HepG2 (cell line): ENCODE data around the gene SECTM1. TPM values are rescaled to one million over a fixed set of nuclear protein-coding genes. Genes with fewer than 3 reads are reported as not detected.

Source experiments
- ARHGAP35 ChIP-seq: sonication (generic); formaldehyde crosslinking; IDR thresholded peaks from 2 replicates; pipeline ENCODE4 v1.9.0; 2022; ENCODE audit warnings: mild to moderate bottlenecking, inconsistent platforms, moderate library complexity, missing genetic modification reagents, borderline replicate concordance
- GATAD1 ChIP-seq: IDR thresholded peaks from 2 replicates; pipeline ENCODE4 v1.6.1; 2016; ENCODE audit warnings: missing genetic modification reagents, missing compliant biosample characterization
- MED8 ChIP-seq: sonication (generic); formaldehyde crosslinking; IDR thresholded peaks from 2 replicates; pipeline ENCODE4 v1.8.1; 2023; ENCODE audit warnings: mild to moderate bottlenecking, missing genetic modification reagents; ENCODE audit not compliant: insufficient replicate concordance
- MTF1 ChIP-seq: sonication (generic); formaldehyde crosslinking; IDR thresholded peaks from 2 replicates; pipeline ENCODE4 v1.5.0; 2020; ENCODE audit warnings: missing genetic modification reagents
- MYC ChIP-seq: sonication (generic); formaldehyde crosslinking; IDR thresholded peaks from 2 replicates; pipeline ENCODE4 v1.9.0; 2021; ENCODE audit warnings: missing genetic modification reagents, borderline replicate concordance
- PHF21A ChIP-seq: sonication (generic); formaldehyde crosslinking; IDR thresholded peaks from 2 replicates; pipeline ENCODE4 v1.5.0; 2020; ENCODE audit warnings: mild to moderate bottlenecking, missing genetic modification reagents
- RCOR2 ChIP-seq: IDR thresholded peaks from 2 replicates; pipeline ENCODE4 v1.6.1; 2016; ENCODE audit warnings: missing biosample characterization, missing genetic modification reagents
- SATB2 ChIP-seq: sonication (generic); formaldehyde crosslinking; IDR thresholded peaks from 2 replicates; pipeline ENCODE4 v1.5.0; 2020; ENCODE audit warnings: missing genetic modification reagents
- SMAD9 ChIP-seq: sonication (generic); formaldehyde crosslinking; IDR thresholded peaks from 2 replicates; pipeline ENCODE4 v1.5.1; 2020; ENCODE audit warnings: mild to moderate bottlenecking, missing genetic modification reagents
- TEAD2 ChIP-seq: sonication (generic); formaldehyde crosslinking; IDR thresholded peaks from 2 replicates; pipeline ENCODE4 v1.9.0; 2021; ENCODE audit warnings: missing genetic modification reagents
- ZSCAN9 ChIP-seq: IDR thresholded peaks from 2 replicates; pipeline ENCODE4 v1.6.1; 2016; ENCODE audit warnings: borderline replicate concordance
- polyA plus RNA-seq, 8 experiments: library from polyadenylated mRNA; depleted of rRNA in 3 of 8; stranded (reverse) in 7 of 8; unstranded in 1 of 8; fragments of >200 nt; fragmentation: Illumina TruSeq in 4 of 8; extraction: Trizol in 4 of 8; gene quantifications; 2 replicates each; pipeline versions ENCODE4 v1.2.1 to v1.2.3, GENCODE V29; 2011 to 2016; ENCODE audit warnings: low read depth in 4 of 8, missing spikeins in 1 of 8, mixed read lengths in 1 of 8; ENCODE audit not compliant: insufficient read depth in 1 of 8
- total RNA-seq, 5 experiments: library from RNA; depleted of rRNA; stranded (reverse); fragments of >200 nt; fragmentation: Illumina TruSeq; extraction: Trizol; gene quantifications; 2 replicates each; pipeline ENCODE4 v1.2.3, GENCODE V29; 2016; ENCODE audit warnings: low read depth in 1 of 5
- TF ChIP-seq, protein P1 (sequence below), 2 experiments: sonication (generic) in 1 of 2; formaldehyde crosslinking in 1 of 2; IDR thresholded peaks; 2 replicates each; pipeline versions ENCODE4 v1.6.1 to v1.9.0; 2014 to 2022; ENCODE audit warnings: antibody characterized with exemption in 1 of 2, borderline replicate concordance in 1 of 2, inconsistent platforms in 1 of 2, low read depth in 1 of 2, missing genetic modification reagents in 1 of 2
- TF ChIP-seq, protein P2 (sequence below): sonication (generic); formaldehyde crosslinking; IDR thresholded peaks from 2 replicates; pipeline ENCODE4 v1.9.0; 2022; ENCODE audit warnings: missing genetic modification reagents, mild to moderate bottlenecking, borderline replicate concordance
- TF ChIP-seq, protein P3 (sequence below): sonication (generic); formaldehyde crosslinking; IDR thresholded peaks from 2 replicates; pipeline ENCODE4 v1.9.0; 2021; ENCODE audit warnings: missing genetic modification reagents, borderline replicate concordance
- TF ChIP-seq, protein P4 (sequence below): sonication (generic); formaldehyde crosslinking; IDR thresholded peaks from 2 replicates; pipeline ENCODE4 v1.8.1; 2023; ENCODE audit warnings: mild to moderate bottlenecking, missing genetic modification reagents, borderline replicate concordance
- TF ChIP-seq, protein P5 (sequence below), 2 experiments: fragments of 450-650 bp in 1 of 2; sonication (generic) in 1 of 2; formaldehyde crosslinking; IDR thresholded peaks; 2 replicates each; pipeline versions ENCODE4 v1.5.0 to v1.8.0; 2020 to 2022; ENCODE audit warnings: mild to moderate bottlenecking in 1 of 2, missing genetic modification reagents in 1 of 2

SECTM1 gene
- total and polyA plus RNA-seq, 2 of the 13 experiments (the other 11 are each of a cell fraction or from before 2014, with no cell fraction given): 3.5 to 5.3 TPM

DNA sequence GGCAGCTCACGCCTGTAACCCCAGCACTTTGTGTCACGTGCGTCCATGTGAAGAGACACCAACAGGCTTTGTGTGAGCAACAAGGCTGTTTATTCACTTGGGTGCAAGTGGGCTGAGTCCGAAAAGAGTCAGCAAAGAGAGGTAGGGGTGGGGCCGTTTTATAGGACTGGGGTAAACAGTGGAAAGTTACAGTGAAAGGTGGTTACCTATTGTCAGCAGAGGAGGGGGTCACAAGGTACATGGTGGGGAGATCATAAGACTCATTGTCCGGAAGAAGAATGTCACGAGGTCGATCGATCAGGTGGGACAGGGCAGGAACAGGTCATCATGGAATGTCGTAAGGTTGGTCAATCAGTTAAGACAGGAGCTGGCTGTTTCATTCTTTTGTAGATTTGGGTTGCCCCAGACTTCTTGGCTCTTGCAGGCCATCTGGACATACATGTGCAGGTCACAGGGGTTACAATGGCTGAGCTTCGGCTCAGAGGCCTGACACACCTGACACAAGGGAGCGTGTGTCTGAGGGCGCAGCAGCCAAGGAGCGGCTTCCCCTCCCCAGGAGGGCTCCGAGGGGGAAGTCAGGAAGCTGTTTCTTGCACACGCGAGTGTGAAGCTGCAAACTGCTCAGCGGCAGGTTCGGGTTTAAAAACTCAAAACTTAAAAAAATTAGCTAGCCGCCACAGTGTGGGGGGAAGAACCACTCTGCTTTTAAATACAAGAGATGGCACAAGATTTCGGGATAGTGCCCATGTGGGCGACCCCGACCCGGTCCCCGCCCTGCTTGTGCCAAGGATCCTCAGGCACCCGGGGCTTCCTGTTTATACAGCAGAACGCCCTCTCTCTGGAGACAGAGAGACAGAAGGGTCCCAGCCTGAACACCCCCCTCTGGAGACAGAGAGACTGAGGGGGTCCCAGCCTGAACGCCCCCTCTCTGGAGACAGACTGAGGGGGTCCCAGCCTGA, 13.1 kb upstream of the SECTM1 start (continued):
- TF ChIP-seq, protein P1, sequence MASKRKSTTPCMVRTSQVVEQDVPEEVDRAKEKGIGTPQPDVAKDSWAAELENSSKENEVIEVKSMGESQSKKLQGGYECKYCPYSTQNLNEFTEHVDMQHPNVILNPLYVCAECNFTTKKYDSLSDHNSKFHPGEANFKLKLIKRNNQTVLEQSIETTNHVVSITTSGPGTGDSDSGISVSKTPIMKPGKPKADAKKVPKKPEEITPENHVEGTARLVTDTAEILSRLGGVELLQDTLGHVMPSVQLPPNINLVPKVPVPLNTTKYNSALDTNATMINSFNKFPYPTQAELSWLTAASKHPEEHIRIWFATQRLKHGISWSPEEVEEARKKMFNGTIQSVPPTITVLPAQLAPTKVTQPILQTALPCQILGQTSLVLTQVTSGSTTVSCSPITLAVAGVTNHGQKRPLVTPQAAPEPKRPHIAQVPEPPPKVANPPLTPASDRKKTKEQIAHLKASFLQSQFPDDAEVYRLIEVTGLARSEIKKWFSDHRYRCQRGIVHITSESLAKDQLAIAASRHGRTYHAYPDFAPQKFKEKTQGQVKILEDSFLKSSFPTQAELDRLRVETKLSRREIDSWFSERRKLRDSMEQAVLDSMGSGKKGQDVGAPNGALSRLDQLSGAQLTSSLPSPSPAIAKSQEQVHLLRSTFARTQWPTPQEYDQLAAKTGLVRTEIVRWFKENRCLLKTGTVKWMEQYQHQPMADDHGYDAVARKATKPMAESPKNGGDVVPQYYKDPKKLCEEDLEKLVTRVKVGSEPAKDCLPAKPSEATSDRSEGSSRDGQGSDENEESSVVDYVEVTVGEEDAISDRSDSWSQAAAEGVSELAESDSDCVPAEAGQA (IDR thresholded peaks at IDR 0.05; ENCODE audit: low read depth): peak; percentile 84
- TF ChIP-seq, protein P1 (CRISPR knock-in tag; IDR thresholded peaks at IDR 0.05; ENCODE audit: borderline replicate concordance): 0 out of 2 replicates have a peak, but pooled peaks have one; percentile 40
- peak; percentile 88; the same call in 1 of the 2 replicates for TF ChIP-seq ZSCAN9
- TF ChIP-seq SATB2 (CRISPR knock-in tag): no peak; the same call in 1 of the 2 replicates
- peak; percentile 98 for TF ChIP-seq MED8 (CRISPR knock-in tag)
- TF ChIP-seq, protein P2, sequence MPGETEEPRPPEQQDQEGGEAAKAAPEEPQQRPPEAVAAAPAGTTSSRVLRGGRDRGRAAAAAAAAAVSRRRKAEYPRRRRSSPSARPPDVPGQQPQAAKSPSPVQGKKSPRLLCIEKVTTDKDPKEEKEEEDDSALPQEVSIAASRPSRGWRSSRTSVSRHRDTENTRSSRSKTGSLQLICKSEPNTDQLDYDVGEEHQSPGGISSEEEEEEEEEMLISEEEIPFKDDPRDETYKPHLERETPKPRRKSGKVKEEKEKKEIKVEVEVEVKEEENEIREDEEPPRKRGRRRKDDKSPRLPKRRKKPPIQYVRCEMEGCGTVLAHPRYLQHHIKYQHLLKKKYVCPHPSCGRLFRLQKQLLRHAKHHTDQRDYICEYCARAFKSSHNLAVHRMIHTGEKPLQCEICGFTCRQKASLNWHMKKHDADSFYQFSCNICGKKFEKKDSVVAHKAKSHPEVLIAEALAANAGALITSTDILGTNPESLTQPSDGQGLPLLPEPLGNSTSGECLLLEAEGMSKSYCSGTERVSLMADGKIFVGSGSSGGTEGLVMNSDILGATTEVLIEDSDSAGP (CRISPR knock-in tag): peak; percentile 54; the same call in 1 of the 2 replicates
- TF ChIP-seq, protein P3, sequence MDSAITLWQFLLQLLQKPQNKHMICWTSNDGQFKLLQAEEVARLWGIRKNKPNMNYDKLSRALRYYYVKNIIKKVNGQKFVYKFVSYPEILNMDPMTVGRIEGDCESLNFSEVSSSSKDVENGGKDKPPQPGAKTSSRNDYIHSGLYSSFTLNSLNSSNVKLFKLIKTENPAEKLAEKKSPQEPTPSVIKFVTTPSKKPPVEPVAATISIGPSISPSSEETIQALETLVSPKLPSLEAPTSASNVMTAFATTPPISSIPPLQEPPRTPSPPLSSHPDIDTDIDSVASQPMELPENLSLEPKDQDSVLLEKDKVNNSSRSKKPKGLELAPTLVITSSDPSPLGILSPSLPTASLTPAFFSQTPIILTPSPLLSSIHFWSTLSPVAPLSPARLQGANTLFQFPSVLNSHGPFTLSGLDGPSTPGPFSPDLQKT (CRISPR knock-in tag): no peak
- TF ChIP-seq ARHGAP35 (CRISPR knock-in tag): no peak; the same call in none of the 2 replicates
- TF ChIP-seq MTF1 (CRISPR knock-in tag): no peak; the same call in 1 of the 2 replicates
- TF ChIP-seq, protein P4, sequence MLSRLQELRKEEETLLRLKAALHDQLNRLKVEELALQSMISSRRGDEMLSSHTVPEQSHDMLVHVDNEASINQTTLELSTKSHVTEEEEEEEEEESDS (CRISPR knock-in tag): peak; percentile 61; the same call in 1 of the 2 replicates
- peak; percentile 82 for TF ChIP-seq RCOR2 (CRISPR knock-in tag)
- TF ChIP-seq TEAD2 (CRISPR knock-in tag): no peak
- peak; percentile 88 for TF ChIP-seq MYC
- no peak for TF ChIP-seq SMAD9
- TF ChIP-seq GATAD1 (CRISPR knock-in tag): peak; percentile 87
- TF ChIP-seq, protein P5, sequence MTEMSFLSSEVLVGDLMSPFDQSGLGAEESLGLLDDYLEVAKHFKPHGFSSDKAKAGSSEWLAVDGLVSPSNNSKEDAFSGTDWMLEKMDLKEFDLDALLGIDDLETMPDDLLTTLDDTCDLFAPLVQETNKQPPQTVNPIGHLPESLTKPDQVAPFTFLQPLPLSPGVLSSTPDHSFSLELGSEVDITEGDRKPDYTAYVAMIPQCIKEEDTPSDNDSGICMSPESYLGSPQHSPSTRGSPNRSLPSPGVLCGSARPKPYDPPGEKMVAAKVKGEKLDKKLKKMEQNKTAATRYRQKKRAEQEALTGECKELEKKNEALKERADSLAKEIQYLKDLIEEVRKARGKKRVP (CRISPR knock-in tag; IDR thresholded peaks at IDR 0.05): peak; percentile 66 to 85; a peak in 3 of 4 replicates
- TF ChIP-seq PHF21A (CRISPR knock-in tag): peak; percentile 96
